ENCODE data around the gene RNF187. TPM values are rescaled to one million over a fixed set of nuclear protein-coding genes. Genes with fewer than 3 reads are reported as not detected.

RNF187 gene
- total RNA-seq, 2 experiments from 2014 or later = 40.7 to 45.1 TPM

DNA sequence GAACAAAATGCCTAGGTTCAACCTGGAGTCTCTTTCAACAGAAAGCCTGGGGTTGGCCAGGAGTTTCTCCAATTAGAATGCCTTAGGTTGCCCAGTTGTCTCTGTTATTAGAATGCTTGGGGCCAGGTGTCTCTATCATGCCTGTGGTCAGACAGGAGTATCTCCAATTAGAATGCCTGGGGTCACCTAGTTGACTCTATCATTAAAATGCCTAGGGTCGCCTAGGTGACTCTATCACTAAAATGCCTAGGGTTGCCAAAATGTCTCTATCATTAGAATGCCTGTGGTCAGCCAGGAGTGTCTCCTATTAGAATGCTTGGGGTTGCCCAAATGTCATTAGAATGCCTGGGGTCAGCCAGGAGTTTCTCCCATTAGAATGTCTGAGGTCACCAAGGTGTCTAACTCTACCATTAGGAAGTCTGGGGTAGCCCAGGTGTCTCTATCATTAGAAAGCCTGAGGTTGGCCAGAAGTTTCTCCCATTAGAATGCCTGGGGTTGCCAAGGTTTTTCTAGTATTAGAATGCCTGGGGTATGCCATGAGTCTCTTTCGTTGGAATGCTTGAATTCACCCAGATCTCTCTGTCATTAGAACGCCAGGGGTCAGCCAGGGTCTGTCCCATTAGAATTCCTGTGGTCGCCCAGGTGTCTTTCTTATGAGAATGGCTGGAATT lies 57.9 kb downstream of the RNF187 start:
- no peak for ATAC-seq (ENCODE audit: poor library complexity)
- Histone ChIP-seq H3K4me3 (ENCODE audit: low read length) (no peak overlapping the region), H3K9me3 (ENCODE audit: control insufficient read depth in 1 of 2, insufficient read depth in 1 of 2, low read length in 2 of 2) (no peaks in the 10 kb centered on the region), H3K27ac (ENCODE audit: low read depth in 1 of 2, low read length in 2 of 2) (no peak overlapping the region), H3K36me3 (ENCODE audit: insufficient read depth, low read length) (no peaks in the 10 kb centered on the region), H3K27me3 (ENCODE audit: control insufficient read depth in 1 of 2, insufficient read depth in 2 of 2, low read length in 2 of 2) (peaks cover 12 to 14% of the 10 kb centered on the region in 2 experiments), H3K4me1 (ENCODE audit: insufficient read depth, low read length) (no peaks in the 10 kb centered on the region)
- Mint-ChIP-seq H3K27ac (no peak overlapping the region), H3K36me3 (ENCODE audit: low read depth) (no peaks in the 10 kb centered on the region), H3K27me3 (peaks cover 39% of the 10 kb centered on the region), H3K4me1 (ENCODE audit: low read depth) (no peaks in the 10 kb centered on the region), H3K9me3 (no peaks in the 10 kb centered on the region), H3K4me3 (no peak overlapping the region)
- intact Hi-C loops (cut with DNase I, micrococcal nuclease) = no loop called here
- TF ChIP-seq, protein P1, sequence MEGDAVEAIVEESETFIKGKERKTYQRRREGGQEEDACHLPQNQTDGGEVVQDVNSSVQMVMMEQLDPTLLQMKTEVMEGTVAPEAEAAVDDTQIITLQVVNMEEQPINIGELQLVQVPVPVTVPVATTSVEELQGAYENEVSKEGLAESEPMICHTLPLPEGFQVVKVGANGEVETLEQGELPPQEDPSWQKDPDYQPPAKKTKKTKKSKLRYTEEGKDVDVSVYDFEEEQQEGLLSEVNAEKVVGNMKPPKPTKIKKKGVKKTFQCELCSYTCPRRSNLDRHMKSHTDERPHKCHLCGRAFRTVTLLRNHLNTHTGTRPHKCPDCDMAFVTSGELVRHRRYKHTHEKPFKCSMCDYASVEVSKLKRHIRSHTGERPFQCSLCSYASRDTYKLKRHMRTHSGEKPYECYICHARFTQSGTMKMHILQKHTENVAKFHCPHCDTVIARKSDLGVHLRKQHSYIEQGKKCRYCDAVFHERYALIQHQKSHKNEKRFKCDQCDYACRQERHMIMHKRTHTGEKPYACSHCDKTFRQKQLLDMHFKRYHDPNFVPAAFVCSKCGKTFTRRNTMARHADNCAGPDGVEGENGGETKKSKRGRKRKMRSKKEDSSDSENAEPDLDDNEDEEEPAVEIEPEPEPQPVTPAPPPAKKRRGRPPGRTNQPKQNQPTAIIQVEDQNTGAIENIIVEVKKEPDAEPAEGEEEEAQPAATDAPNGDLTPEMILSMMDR (IDR thresholded peaks at IDR 0.05) = no peak
- CTCF ChIA-PET = no interaction called here
- no peak for DNase-seq
- POLR2A ChIA-PET = no interaction called here

Small RNA genes within 50 kb of the gene (microRNA-seq; reads per million reads assigned to microRNA genes)
- not detected for gene MIR4666A (ENCODE audit: borderline microRNAs expressed, borderline replicate concordance)

Other genes starting within 250 kb of the RNF187 start
- 10 to 100 TPM; 32.0 to 32.6 TPM for gene TRIM11, start 80.5 kb upstream of the RNF187 start, total RNA-seq
- under 1 TPM; 0.73 to 0.96 TPM for gene TRIM17, start 70.5 kb upstream of the RNF187 start, total RNA-seq
- 1 to 10 TPM; 1.2 TPM for gene RHOU, start 248.1 kb downstream of the RNF187 start, total RNA-seq